ENCODE measurements around the gene PKP1.
A peak's percentile ranks its signal among the peaks of the same experiment; 100 is the strongest.

PKP1 gene

DNA sequence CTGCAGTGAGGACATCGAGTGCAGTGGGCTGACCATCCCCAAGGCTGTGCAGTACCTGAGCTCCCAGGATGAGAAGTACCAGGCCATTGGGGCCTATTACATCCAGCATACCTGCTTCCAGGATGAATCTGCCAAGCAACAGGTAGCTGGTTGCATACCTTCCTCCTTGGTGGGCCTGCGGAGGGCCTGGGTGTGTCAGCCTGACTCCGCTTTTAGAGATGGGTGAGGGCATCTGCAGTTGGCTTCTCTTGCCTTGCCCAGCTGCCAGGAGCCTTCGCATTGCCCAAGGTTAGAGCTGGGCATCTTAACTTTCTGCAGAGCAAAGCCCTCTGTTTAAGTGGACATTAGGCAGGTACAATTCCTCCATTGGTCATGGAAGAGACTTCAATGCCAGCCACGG lies 33.2 kb downstream of the PKP1 start:
- H3K27ac ChIP-seq (replicated peaks; ENCODE audit: low read length) = no peak overlapping the region
- H2AFZ ChIP-seq (ENCODE audit: low read length) = no peak overlapping the region
- H4K8ac ChIP-seq (ENCODE audit: low read depth, low read length) = no peak overlapping the region
- peaks cover 0 to 40% (median 0%) of the 10 kb centered on the region in 3 experiments for H3K27me3 ChIP-seq (ENCODE audit: control insufficient read depth in 3 of 3, insufficient read depth in 3 of 3, low read depth in 1 of 3, low read length in 3 of 3)
- DNase-seq (ENCODE audit: low spot score) = no peak
- no peaks in the 10 kb centered on the region for H3K9me3 ChIP-seq (replicated peaks in 1 of 2; ENCODE audit: control insufficient read depth in 2 of 2, insufficient read depth in 1 of 2, low read depth in 1 of 2, low read length in 2 of 2)
- H3K18ac ChIP-seq (ENCODE audit: low read length) = peak overlapping the region; percentile 44
- no peak overlapping the region for H3K4me2 ChIP-seq (ENCODE audit: insufficient read depth, low read length, poor library complexity, severe bottlenecking)
- no peak overlapping the region for H2AK5ac ChIP-seq (ENCODE audit: low read depth, low read length)
- no peak overlapping the region for H3K14ac ChIP-seq (ENCODE audit: low read length)
- H2BK120ac ChIP-seq (ENCODE audit: low read depth, low read length) = no peak overlapping the region
- peak overlapping the region; percentile 19 for H3K4ac ChIP-seq (ENCODE audit: low read length)
- H3K36me3 ChIP-seq (replicated peaks in 1 of 2; ENCODE audit: control insufficient read depth in 2 of 2, insufficient read depth in 2 of 2, low read length in 2 of 2) = no peaks in the 10 kb centered on the region
- H3K79me1 ChIP-seq (ENCODE audit: low read depth, low read length) = no peaks in the 10 kb centered on the region
- peak overlapping the region; percentile 32 for H4K91ac ChIP-seq (ENCODE audit: low read depth, low read length, poor library complexity)
- H2BK5ac ChIP-seq (ENCODE audit: low read length) = no peak overlapping the region
- no peak overlapping the region for H3K9ac ChIP-seq (ENCODE audit: low read depth, low read length, poor library complexity)
- no peak overlapping the region for H2BK12ac ChIP-seq (ENCODE audit: low read length)
- H2BK15ac ChIP-seq (ENCODE audit: low read length) = no peak overlapping the region
- no peak overlapping the region for H3K23ac ChIP-seq (ENCODE audit: low read depth, low read length, poor library complexity)
- no CpG with 5 or more reads among the region's 5 CpGs for WGBS, 2 donors (ENCODE audit: extremely low coverage in 2 of 2, insufficient read length in 2 of 2, insufficient replicate concordance in 1 of 2)
- H3K4me1 ChIP-seq (ENCODE audit: control insufficient read depth in 2 of 2, insufficient read depth in 1 of 2, low read depth in 1 of 2, low read length in 2 of 2) = no peaks in the 10 kb centered on the region
- H3K4me3 ChIP-seq (ENCODE audit: low read length in 2 of 2) = no peak overlapping the region

- WGBS, 2 donors (ENCODE audit: extremely low coverage in 2 of 2, insufficient read length in 2 of 2, insufficient replicate concordance in 1 of 2) = no CpG with 5 or more reads among the region's 13 CpGs
Measured at GRCh38 chr1:201317551-201317950, 34.2 kb downstream of the PKP1 start.

DNA sequence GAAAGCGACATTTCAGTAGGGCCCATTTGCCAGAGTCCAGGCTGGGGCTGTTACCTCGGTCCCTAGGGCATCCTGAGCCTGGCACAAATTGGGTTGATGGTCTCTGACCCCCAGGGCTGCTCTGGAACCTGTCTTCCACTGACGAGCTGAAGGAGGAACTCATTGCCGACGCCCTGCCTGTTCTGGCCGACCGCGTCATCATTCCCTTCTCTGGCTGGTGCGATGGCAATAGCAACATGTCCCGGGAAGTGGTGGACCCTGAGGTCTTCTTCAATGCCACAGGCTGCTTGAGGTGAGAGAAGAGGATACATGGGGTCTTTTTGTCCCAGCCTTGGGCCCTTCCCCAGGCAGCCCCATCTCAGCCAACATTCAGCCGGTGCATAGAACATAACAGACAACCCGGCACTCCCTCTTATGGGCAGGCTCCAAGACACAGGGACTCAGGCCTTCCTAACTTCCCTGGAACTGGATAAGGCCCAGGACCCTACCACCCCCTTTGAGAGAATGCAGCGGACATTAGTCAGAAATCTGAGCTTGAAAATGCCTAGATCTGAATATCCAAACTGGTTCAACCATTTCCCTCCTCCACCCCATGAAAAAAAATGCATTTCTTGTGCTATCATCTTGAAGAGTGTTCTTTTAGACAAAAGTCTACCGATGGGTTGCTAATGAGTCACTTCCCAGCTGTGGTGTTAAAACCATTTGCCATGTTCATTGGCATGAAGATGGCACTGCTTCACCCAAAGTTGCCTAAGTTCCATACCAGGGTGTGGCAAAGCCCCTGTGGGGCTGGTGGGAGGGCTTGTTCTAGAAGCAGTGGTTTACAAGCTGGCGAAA lies 35.4 kb downstream of the PKP1 start:
- no peaks in the 10 kb centered on the region for H3K36me3 ChIP-seq (replicated peaks in 1 of 2; ENCODE audit: control insufficient read depth in 2 of 2, insufficient read depth in 2 of 2, low read length in 2 of 2)
- no peak overlapping the region for H4K8ac ChIP-seq (ENCODE audit: low read depth, low read length)
- no peak overlapping the region for H3K4me3 ChIP-seq (ENCODE audit: low read length in 2 of 2)
- H3K9me3 ChIP-seq (replicated peaks in 1 of 2; ENCODE audit: control insufficient read depth in 2 of 2, insufficient read depth in 1 of 2, low read depth in 1 of 2, low read length in 2 of 2) = no peaks in the 10 kb centered on the region
- no peak overlapping the region for H2AFZ ChIP-seq (ENCODE audit: low read length)
- H3K79me1 ChIP-seq (ENCODE audit: low read depth, low read length) = no peaks in the 10 kb centered on the region
- H3K23ac ChIP-seq (ENCODE audit: low read depth, low read length, poor library complexity) = no peak overlapping the region
- H2BK120ac ChIP-seq (ENCODE audit: low read depth, low read length) = no peak overlapping the region
- no peak for DNase-seq (ENCODE audit: low spot score)
- H3K27ac ChIP-seq (replicated peaks; ENCODE audit: low read length) = no peak overlapping the region
- H3K9ac ChIP-seq (ENCODE audit: low read depth, low read length, poor library complexity) = no peak overlapping the region
- no peak overlapping the region for H2BK12ac ChIP-seq (ENCODE audit: low read length)
- no peak overlapping the region for H3K4ac ChIP-seq (ENCODE audit: low read length)
- H4K91ac ChIP-seq (ENCODE audit: low read depth, low read length, poor library complexity) = no peak overlapping the region
- peak overlapping the region; percentile 36 for H3K18ac ChIP-seq (ENCODE audit: low read length)
- no peak overlapping the region for H2BK5ac ChIP-seq (ENCODE audit: low read length)
- peak overlapping the region; percentile 33 for H2AK5ac ChIP-seq (ENCODE audit: low read depth, low read length)
- no peak overlapping the region for H3K4me2 ChIP-seq (ENCODE audit: insufficient read depth, low read length, poor library complexity, severe bottlenecking)
- no peak overlapping the region for H2BK15ac ChIP-seq (ENCODE audit: low read length)
- H3K4me1 ChIP-seq (ENCODE audit: control insufficient read depth in 2 of 2, insufficient read depth in 1 of 2, low read depth in 1 of 2, low read length in 2 of 2) = no peaks in the 10 kb centered on the region
- H3K27me3 ChIP-seq (ENCODE audit: control insufficient read depth in 3 of 3, insufficient read depth in 3 of 3, low read depth in 1 of 3, low read length in 3 of 3) = peaks cover 0 to 49% (median 0%) of the 10 kb centered on the region in 3 experiments
- no CpG with 5 or more reads among the region's 15 CpGs for WGBS, 2 donors (ENCODE audit: extremely low coverage in 2 of 2, insufficient read length in 2 of 2, insufficient replicate concordance in 1 of 2)
- no peak overlapping the region for H3K14ac ChIP-seq (ENCODE audit: low read length)

More at GRCh38 chr1:201317551-201317950, 34.2 kb downstream of the PKP1 start:
- no peaks in the 10 kb centered on the region for H3K36me3 ChIP-seq (replicated peaks in 1 of 2; ENCODE audit: control insufficient read depth in 2 of 2, insufficient read depth in 2 of 2, low read length in 2 of 2)
- H3K4me2 ChIP-seq (ENCODE audit: insufficient read depth, low read length, poor library complexity, severe bottlenecking) = no peak overlapping the region
- H3K4me1 ChIP-seq (ENCODE audit: control insufficient read depth in 2 of 2, insufficient read depth in 1 of 2, low read depth in 1 of 2, low read length in 2 of 2) = no peaks in the 10 kb centered on the region
- peak overlapping the region; percentile 87 for H2BK12ac ChIP-seq (ENCODE audit: low read length)
- H3K79me1 ChIP-seq (ENCODE audit: low read depth, low read length) = no peaks in the 10 kb centered on the region
- no peak overlapping the region for H2AFZ ChIP-seq (ENCODE audit: low read length)
- H2BK15ac ChIP-seq (ENCODE audit: low read length) = no peak overlapping the region
- peak overlapping the region; percentile 84 for H4K8ac ChIP-seq (ENCODE audit: low read depth, low read length)
- no peak for DNase-seq (ENCODE audit: low spot score)
- no peak overlapping the region for H4K91ac ChIP-seq (ENCODE audit: low read depth, low read length, poor library complexity)
- no peaks in the 10 kb centered on the region for H3K9me3 ChIP-seq (replicated peaks in 1 of 2; ENCODE audit: control insufficient read depth in 2 of 2, insufficient read depth in 1 of 2, low read depth in 1 of 2, low read length in 2 of 2)
- no peak overlapping the region for H3K18ac ChIP-seq (ENCODE audit: low read length)
- H3K27ac ChIP-seq (replicated peaks; ENCODE audit: low read length) = no peak overlapping the region
- no peak overlapping the region for H3K14ac ChIP-seq (ENCODE audit: low read length)
- H2BK5ac ChIP-seq (ENCODE audit: low read length) = no peak overlapping the region
- H3K9ac ChIP-seq (ENCODE audit: low read depth, low read length, poor library complexity) = no peak overlapping the region
- H2BK120ac ChIP-seq (ENCODE audit: low read depth, low read length) = no peak overlapping the region
- peaks cover 0 to 43% (median 0%) of the 10 kb centered on the region in 3 experiments for H3K27me3 ChIP-seq (ENCODE audit: control insufficient read depth in 3 of 3, insufficient read depth in 3 of 3, low read depth in 1 of 3, low read length in 3 of 3)
- peak overlapping the region; percentile 45 for H3K23ac ChIP-seq (ENCODE audit: low read depth, low read length, poor library complexity)
- H2AK5ac ChIP-seq (ENCODE audit: low read depth, low read length) = no peak overlapping the region
- H3K4ac ChIP-seq (ENCODE audit: low read length) = no peak overlapping the region
- no peak overlapping the region for H3K4me3 ChIP-seq (ENCODE audit: low read length in 2 of 2)

GRCh38 chr1:201319631-201320030 lies 36.3 kb downstream of the PKP1 start:
- H3K9ac ChIP-seq (ENCODE audit: low read depth, low read length, poor library complexity) = no peak overlapping the region
- H3K4ac ChIP-seq (ENCODE audit: low read length) = no peak overlapping the region
- no peaks in the 10 kb centered on the region for H3K36me3 ChIP-seq (replicated peaks in 1 of 2; ENCODE audit: control insufficient read depth in 2 of 2, insufficient read depth in 2 of 2, low read length in 2 of 2)
- peak overlapping the region; percentile 46 for H3K18ac ChIP-seq (ENCODE audit: low read length)
- no peak overlapping the region for H3K27ac ChIP-seq (replicated peaks; ENCODE audit: low read length)
- no peak overlapping the region for H2AK5ac ChIP-seq (ENCODE audit: low read depth, low read length)
- H4K8ac ChIP-seq (ENCODE audit: low read depth, low read length) = no peak overlapping the region
- H3K4me2 ChIP-seq (ENCODE audit: insufficient read depth, low read length, poor library complexity, severe bottlenecking) = no peak overlapping the region
- H3K9me3 ChIP-seq (replicated peaks in 1 of 2; ENCODE audit: control insufficient read depth in 2 of 2, insufficient read depth in 1 of 2, low read depth in 1 of 2, low read length in 2 of 2) = no peaks in the 10 kb centered on the region
- no peak overlapping the region for H4K91ac ChIP-seq (ENCODE audit: low read depth, low read length, poor library complexity)
- no peak overlapping the region for H2BK120ac ChIP-seq (ENCODE audit: low read depth, low read length)
- no peak overlapping the region for H3K4me3 ChIP-seq (ENCODE audit: low read length in 2 of 2)
- no peak overlapping the region for H2AFZ ChIP-seq (ENCODE audit: low read length)
- no peak overlapping the region for H2BK5ac ChIP-seq (ENCODE audit: low read length)
- H3K27me3 ChIP-seq (ENCODE audit: control insufficient read depth in 3 of 3, insufficient read depth in 3 of 3, low read depth in 1 of 3, low read length in 3 of 3) = peaks cover 0 to 50% (median 0%) of the 10 kb centered on the region in 3 experiments
- no peak overlapping the region for H3K14ac ChIP-seq (ENCODE audit: low read length)
- WGBS, 2 donors (ENCODE audit: extremely low coverage in 2 of 2, insufficient read length in 2 of 2, insufficient replicate concordance in 1 of 2) = no CpG with 5 or more reads among the region's 6 CpGs
- no peak overlapping the region for H3K23ac ChIP-seq (ENCODE audit: low read depth, low read length, poor library complexity)
- H2BK15ac ChIP-seq (ENCODE audit: low read length) = no peak overlapping the region
- DNase-seq (ENCODE audit: low spot score) = no peak
- no peaks in the 10 kb centered on the region for H3K79me1 ChIP-seq (ENCODE audit: low read depth, low read length)
- H3K4me1 ChIP-seq (ENCODE audit: control insufficient read depth in 2 of 2, insufficient read depth in 1 of 2, low read depth in 1 of 2, low read length in 2 of 2) = no peaks in the 10 kb centered on the region
- H2BK12ac ChIP-seq (ENCODE audit: low read length) = no peak overlapping the region
